Anterior cingulate cortex (tissue), 58 donors: ENCODE measurements around the gene FBXO31.

Source experiments
- DNase-seq, 58 donors: peaks; one replicate each; lab custom pipeline; 2025; lab: John Stamatoyannopoulos, UW

FBXO31 gene

GRCh38 chr16:87332150-87332549 lies 51.4 kb downstream of the FBXO31 start:
- DNase-seq, result no peak

GRCh38 chr16:87331241-87331801 lies 52.3 kb downstream of the FBXO31 start:
- no peak for DNase-seq

GRCh38 chr16:87330646-87331045 lies 52.9 kb downstream of the FBXO31 start:
- DNase-seq, result no peak

GRCh38 chr16:87330257-87330624 lies 53.3 kb downstream of the FBXO31 start:
- no peak for DNase-seq

GRCh38 chr16:87329436-87330256 lies 53.9 kb downstream of the FBXO31 start:
- peak in 1 of 58 donors; percentile 15 for DNase-seq

GRCh38 chr16:87328846-87329245 lies 54.7 kb downstream of the FBXO31 start:
- no peak for DNase-seq

GRCh38 chr16:87327798-87328495 lies 55.6 kb downstream of the FBXO31 start:
- no peak for DNase-seq

- peak in 26 of 58 donors; percentile 13 to 87 (median 39) for DNase-seq
Observed at GRCh38 chr16:87326151-87326571, 57.4 kb downstream of the FBXO31 start.

GRCh38 chr16:87325423-87325858 lies 58.1 kb downstream of the FBXO31 start:
- no peak for DNase-seq

GRCh38 chr16:87324411-87325275 lies 58.9 kb downstream of the FBXO31 start:
- peak in 21 of 58 donors; percentile 4 to 53 (median 21) for DNase-seq

GRCh38 chr16:87323727-87324410 lies 59.7 kb downstream of the FBXO31 start:
- DNase-seq, result no peak

- no peak for DNase-seq
Observed at GRCh38 chr16:87322833-87323726, 60.5 kb downstream of the FBXO31 start.

- no peak for DNase-seq
Observed at GRCh38 chr16:87322360-87322759, 61.2 kb downstream of the FBXO31 start.

GRCh38 chr16:87321336-87322107 lies 62.1 kb downstream of the FBXO31 start:
- no peak for DNase-seq

GRCh38 chr16:87320510-87321227 lies 62.9 kb downstream of the FBXO31 start:
- no peak for DNase-seq

- no peak for DNase-seq
Observed at GRCh38 chr16:87319997-87320491, 63.5 kb downstream of the FBXO31 start.

- DNase-seq, result no peak
Observed at GRCh38 chr16:87319011-87319410, 64.6 kb downstream of the FBXO31 start.
